Stomach (tissue), 4 donors: ENCODE measurements around the gene RGS6.

Experiments
- POLR2A ChIP-seq, 4 donors: fragments of 450-650 bp; IDR thresholded peaks; one replicate each; pipeline ENCODE4 v1.6.1; 2016; ENCODE audit warnings: antibody characterized with exemption in 4 of 4, control low read depth in 2 of 4, mild to moderate bottlenecking in 1 of 4, moderate library complexity in 1 of 4
- TF ChIP-seq, protein P1 (sequence below), 7 experiments: fragments of 450-650 bp in 4 of 7; fragments of 200-600 bp in 3 of 7; sonication (generic) in 3 of 7; IDR thresholded peaks; one replicate each; pipeline ENCODE4 v1.5.1; 2016 to 2019; ENCODE audit warnings: antibody characterized with exemption in 7 of 7, control low read depth in 2 of 7, mild to moderate bottlenecking in 1 of 7

DNA sequence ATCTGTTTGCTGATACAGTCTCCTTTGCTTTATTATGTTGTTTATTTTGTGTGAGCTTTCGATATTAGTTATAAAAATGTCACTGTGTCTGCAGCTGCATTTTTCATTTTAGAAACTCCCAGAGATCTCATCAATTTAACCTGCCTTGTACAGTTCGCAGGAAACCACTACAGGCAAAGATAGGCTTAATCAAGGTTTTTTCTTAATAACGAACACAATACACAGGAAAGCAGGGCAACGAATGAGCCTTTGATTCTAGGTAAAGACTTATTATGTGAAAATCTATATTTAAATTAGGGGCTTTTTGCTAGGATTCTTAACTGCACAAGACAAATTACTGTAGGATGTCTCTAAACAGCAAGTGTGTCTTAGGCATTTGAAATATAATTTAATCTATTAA lies 191.9 kb downstream of the RGS6 start:
- TF ChIP-seq POLR2A (IDR thresholded peaks at IDR 0.05) = no peak
- TF ChIP-seq, protein P1, sequence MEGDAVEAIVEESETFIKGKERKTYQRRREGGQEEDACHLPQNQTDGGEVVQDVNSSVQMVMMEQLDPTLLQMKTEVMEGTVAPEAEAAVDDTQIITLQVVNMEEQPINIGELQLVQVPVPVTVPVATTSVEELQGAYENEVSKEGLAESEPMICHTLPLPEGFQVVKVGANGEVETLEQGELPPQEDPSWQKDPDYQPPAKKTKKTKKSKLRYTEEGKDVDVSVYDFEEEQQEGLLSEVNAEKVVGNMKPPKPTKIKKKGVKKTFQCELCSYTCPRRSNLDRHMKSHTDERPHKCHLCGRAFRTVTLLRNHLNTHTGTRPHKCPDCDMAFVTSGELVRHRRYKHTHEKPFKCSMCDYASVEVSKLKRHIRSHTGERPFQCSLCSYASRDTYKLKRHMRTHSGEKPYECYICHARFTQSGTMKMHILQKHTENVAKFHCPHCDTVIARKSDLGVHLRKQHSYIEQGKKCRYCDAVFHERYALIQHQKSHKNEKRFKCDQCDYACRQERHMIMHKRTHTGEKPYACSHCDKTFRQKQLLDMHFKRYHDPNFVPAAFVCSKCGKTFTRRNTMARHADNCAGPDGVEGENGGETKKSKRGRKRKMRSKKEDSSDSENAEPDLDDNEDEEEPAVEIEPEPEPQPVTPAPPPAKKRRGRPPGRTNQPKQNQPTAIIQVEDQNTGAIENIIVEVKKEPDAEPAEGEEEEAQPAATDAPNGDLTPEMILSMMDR (IDR thresholded peaks at IDR 0.05) = no peak
